WTC11 (cell line): ENCODE data around the gene TMEM135. TPM values are rescaled to one million over a fixed set of nuclear protein-coding genes. Genes with fewer than 3 reads are reported as not detected.

Experiments used
- ATAC-seq: fragments of 200-7000 bp; cut with Tn5 transposase; 2 replicates; pipeline ENCODE4 v1.10.0; 2021; ENCODE audit warnings: mild to moderate bottlenecking, moderate library complexity
- CTCF ChIA-PET: fragments of 300-600 bp; sonication (Branson Sonifier 250); formaldehyde crosslinking; loops from one replicate; lab custom pipeline; 2021; ENCODE audit warnings: antibody characterized with exemption; lab: Charles Lee
- POLR2A ChIA-PET: fragments of 350-600 bp; sonication (Branson Sonifier 250); formaldehyde crosslinking; loops from one replicate; lab custom pipeline; 2021; ENCODE audit warnings: antibody characterized with exemption; lab: Charles Lee
- DNase-seq: peaks from one replicate; pipeline ENCODE4 v3.0.0; 2021; ENCODE audit warnings: low spot score
- H3K27ac Mint-ChIP-seq: 2 replicates; pipeline ENCODE4 v1.8.0; 2021; ENCODE audit warnings: mixed read lengths
- H3K27me3 Mint-ChIP-seq: 2 replicates; pipeline ENCODE4 v1.8.0; 2021; ENCODE audit warnings: low read depth, mild to moderate bottlenecking, moderate library complexity, mixed read lengths
- H3K36me3 Mint-ChIP-seq: 2 replicates; pipeline ENCODE4 v1.8.0; 2021; ENCODE audit warnings: mixed read lengths
- H3K4me1 Mint-ChIP-seq: 2 replicates; pipeline ENCODE4 v1.8.0; 2022; ENCODE audit warnings: mixed read lengths
- H3K4me3 Mint-ChIP-seq: 2 replicates; pipeline ENCODE4 v1.8.0; 2021; ENCODE audit warnings: mild to moderate bottlenecking, moderate library complexity, mixed read lengths
- H3K9me3 Mint-ChIP-seq: 2 replicates; pipeline ENCODE4 v1.8.0; 2021; ENCODE audit warnings: mixed read lengths
- CREM ChIP-seq: sonication (generic); formaldehyde crosslinking; IDR thresholded peaks from 2 replicates; pipeline ENCODE4 v1.8.1; 2022; ENCODE audit warnings: mild to moderate bottlenecking, missing genetic modification reagents, moderate library complexity
- ELF4 ChIP-seq: sonication (generic); formaldehyde crosslinking; IDR thresholded peaks from 2 replicates; pipeline ENCODE4 v1.8.1; 2022; ENCODE audit warnings: low read depth, mild to moderate bottlenecking, moderate library complexity, missing genetic modification reagents
- ETV6 ChIP-seq: sonication (generic); formaldehyde crosslinking; IDR thresholded peaks from 2 replicates; pipeline ENCODE4 v1.8.1; 2022; ENCODE audit warnings: mild to moderate bottlenecking, missing genetic modification reagents
- FOXK1 ChIP-seq: sonication (generic); formaldehyde crosslinking; IDR thresholded peaks from 2 replicates; pipeline ENCODE4 v1.8.0; 2022; ENCODE audit warnings: mild to moderate bottlenecking, moderate library complexity, missing genetic modification reagents
- FOXP1 ChIP-seq: sonication (generic); formaldehyde crosslinking; IDR thresholded peaks from 2 replicates; pipeline ENCODE4 v1.8.0; 2022; ENCODE audit warnings: missing genetic modification reagents, mild to moderate bottlenecking, moderate library complexity, borderline replicate concordance
- GABPB1 ChIP-seq: sonication (generic); formaldehyde crosslinking; IDR thresholded peaks from 2 replicates; pipeline ENCODE4 v1.8.1; 2023; ENCODE audit warnings: mild to moderate bottlenecking, missing genetic modification reagents
- MYBL2 ChIP-seq: sonication (generic); formaldehyde crosslinking; IDR thresholded peaks from 2 replicates; pipeline ENCODE4 v1.8.1; 2023; ENCODE audit warnings: mild to moderate bottlenecking, moderate library complexity, missing genetic modification reagents
- NR2C2 ChIP-seq: sonication (generic); formaldehyde crosslinking; IDR thresholded peaks from 2 replicates; pipeline ENCODE4 v1.8.0; 2022; ENCODE audit warnings: mild to moderate bottlenecking, missing genetic modification reagents
- OVOL2 ChIP-seq: fragments of 250-450 bp; sonication (Bioruptor Pico); IDR thresholded peaks from 2 replicates; pipeline ENCODE4 v1.9.0; 2021; ENCODE audit warnings: mild to moderate bottlenecking, borderline replicate concordance
- PRRX2 ChIP-seq: fragments of 250-450 bp; sonication (Bioruptor Pico); IDR thresholded peaks from 2 replicates; pipeline ENCODE4 v1.8.0; 2021; ENCODE audit warnings: mild to moderate bottlenecking
- SP1 ChIP-seq: sonication (generic); formaldehyde crosslinking; conservative IDR thresholded peaks from 2 replicates; pipeline ENCODE4 v1.8.1; 2022; ENCODE audit warnings: missing genetic modification reagents
- ZNF138 ChIP-seq: sonication (generic); formaldehyde crosslinking; conservative IDR thresholded peaks from 2 replicates; pipeline ENCODE4 v1.8.1; 2022; ENCODE audit warnings: mild to moderate bottlenecking, moderate library complexity, missing genetic modification reagents
- ZNF219 ChIP-seq: sonication (generic); formaldehyde crosslinking; IDR thresholded peaks from 2 replicates; pipeline ENCODE4 v1.8.0; 2023; ENCODE audit warnings: missing genetic modification reagents, mild to moderate bottlenecking, borderline replicate concordance
- total RNA-seq: library from RNA; stranded (reverse); gene quantifications from 3 replicates; pipeline ENCODE4 v1.2.3, GENCODE V29; 2021
- TF ChIP-seq, protein P1 (sequence below): fragments of 200-600 bp; IDR thresholded peaks from 2 replicates; pipeline ENCODE4 v1.8.0; 2022; ENCODE audit warnings: antibody characterized with exemption
- TF ChIP-seq, protein P2 (sequence below): sonication (generic); formaldehyde crosslinking; conservative IDR thresholded peaks from 2 replicates; pipeline ENCODE4 v1.8.1; 2023; ENCODE audit warnings: mild to moderate bottlenecking, low read depth, missing genetic modification reagents, moderate library complexity
- TF ChIP-seq, protein P3 (sequence below): sonication (generic); formaldehyde crosslinking; IDR thresholded peaks from 2 replicates; pipeline ENCODE4 v1.8.1; 2022; ENCODE audit warnings: mild to moderate bottlenecking, missing genetic modification reagents, moderate library complexity, borderline replicate concordance
- TF ChIP-seq, protein P4 (sequence below): fragments of 250-450 bp; sonication (Bioruptor Pico); IDR thresholded peaks from 2 replicates; pipeline ENCODE4 v1.9.0; 2021; ENCODE audit warnings: moderate library complexity, mild to moderate bottlenecking, inconsistent platforms, borderline replicate concordance
- TF ChIP-seq, protein P5 (sequence below): sonication (generic); formaldehyde crosslinking; IDR thresholded peaks from 2 replicates; pipeline ENCODE4 v1.8.1; 2022; ENCODE audit warnings: low read depth, mild to moderate bottlenecking, moderate library complexity, missing genetic modification reagents, borderline replicate concordance
- TF ChIP-seq, protein P6 (sequence below): sonication (generic); formaldehyde crosslinking; IDR thresholded peaks from 2 replicates; pipeline ENCODE4 v1.8.1; 2023; ENCODE audit warnings: mild to moderate bottlenecking, missing genetic modification reagents

The TMEM135 gene
- total RNA-seq, 1 experiment from 2014 or later, result 35.8 TPM

DNA sequence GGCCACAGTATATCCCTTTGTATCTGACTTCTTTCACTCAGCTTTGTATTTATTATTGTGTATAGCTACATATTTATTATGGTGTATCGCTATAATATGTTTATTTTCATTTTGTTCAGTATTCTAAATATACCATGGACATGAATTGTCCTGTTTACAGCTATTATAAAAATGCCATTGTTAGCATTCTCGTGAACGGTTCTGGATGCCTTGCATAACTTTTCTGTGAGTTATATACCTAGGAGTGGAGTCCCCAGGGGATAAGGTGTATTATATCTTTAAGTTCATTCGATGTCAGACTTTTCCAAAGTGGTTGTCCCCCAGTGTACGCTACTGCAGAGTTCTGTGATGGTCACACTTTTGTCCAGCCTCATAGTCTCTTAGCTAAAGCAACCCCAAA, 301.7 kb downstream of the TMEM135 start:
- peaks cover 42% of the 10 kb centered on the region for H3K9me3 Mint-ChIP-seq
- no peaks in the 10 kb centered on the region for H3K4me1 Mint-ChIP-seq
- ATAC-seq (no peak), DNase-seq (no peak)
- no peaks in the 10 kb centered on the region; the same call in 1 of the 2 replicates for H3K27me3 Mint-ChIP-seq
- no peak overlapping the region for H3K4me3 Mint-ChIP-seq
- CTCF ChIA-PET, result no interaction called here
- no peak overlapping the region for H3K27ac Mint-ChIP-seq
- peaks cover 37% of the 10 kb centered on the region for H3K36me3 Mint-ChIP-seq
- TF ChIP-seq SP1 (CRISPR knock-in tag) (no peak), ETV6 (CRISPR knock-in tag) (no peak), NR2C2 (CRISPR knock-in tag) (no peak), ZNF219 (CRISPR knock-in tag) (no peak), MYBL2 (CRISPR knock-in tag) (no peak), OVOL2 (CRISPR knock-in tag) (no peak), CREM (no peak), FOXK1 (CRISPR knock-in tag) (no peak), FOXP1 (CRISPR knock-in tag) (no peak), ZNF138 (no peak), GABPB1 (CRISPR knock-in tag) (no peak), PRRX2 (CRISPR knock-in tag) (no peak), ELF4 (no peak)
- TF ChIP-seq, protein P1, sequence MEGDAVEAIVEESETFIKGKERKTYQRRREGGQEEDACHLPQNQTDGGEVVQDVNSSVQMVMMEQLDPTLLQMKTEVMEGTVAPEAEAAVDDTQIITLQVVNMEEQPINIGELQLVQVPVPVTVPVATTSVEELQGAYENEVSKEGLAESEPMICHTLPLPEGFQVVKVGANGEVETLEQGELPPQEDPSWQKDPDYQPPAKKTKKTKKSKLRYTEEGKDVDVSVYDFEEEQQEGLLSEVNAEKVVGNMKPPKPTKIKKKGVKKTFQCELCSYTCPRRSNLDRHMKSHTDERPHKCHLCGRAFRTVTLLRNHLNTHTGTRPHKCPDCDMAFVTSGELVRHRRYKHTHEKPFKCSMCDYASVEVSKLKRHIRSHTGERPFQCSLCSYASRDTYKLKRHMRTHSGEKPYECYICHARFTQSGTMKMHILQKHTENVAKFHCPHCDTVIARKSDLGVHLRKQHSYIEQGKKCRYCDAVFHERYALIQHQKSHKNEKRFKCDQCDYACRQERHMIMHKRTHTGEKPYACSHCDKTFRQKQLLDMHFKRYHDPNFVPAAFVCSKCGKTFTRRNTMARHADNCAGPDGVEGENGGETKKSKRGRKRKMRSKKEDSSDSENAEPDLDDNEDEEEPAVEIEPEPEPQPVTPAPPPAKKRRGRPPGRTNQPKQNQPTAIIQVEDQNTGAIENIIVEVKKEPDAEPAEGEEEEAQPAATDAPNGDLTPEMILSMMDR, result no peak
- TF ChIP-seq, protein P2, sequence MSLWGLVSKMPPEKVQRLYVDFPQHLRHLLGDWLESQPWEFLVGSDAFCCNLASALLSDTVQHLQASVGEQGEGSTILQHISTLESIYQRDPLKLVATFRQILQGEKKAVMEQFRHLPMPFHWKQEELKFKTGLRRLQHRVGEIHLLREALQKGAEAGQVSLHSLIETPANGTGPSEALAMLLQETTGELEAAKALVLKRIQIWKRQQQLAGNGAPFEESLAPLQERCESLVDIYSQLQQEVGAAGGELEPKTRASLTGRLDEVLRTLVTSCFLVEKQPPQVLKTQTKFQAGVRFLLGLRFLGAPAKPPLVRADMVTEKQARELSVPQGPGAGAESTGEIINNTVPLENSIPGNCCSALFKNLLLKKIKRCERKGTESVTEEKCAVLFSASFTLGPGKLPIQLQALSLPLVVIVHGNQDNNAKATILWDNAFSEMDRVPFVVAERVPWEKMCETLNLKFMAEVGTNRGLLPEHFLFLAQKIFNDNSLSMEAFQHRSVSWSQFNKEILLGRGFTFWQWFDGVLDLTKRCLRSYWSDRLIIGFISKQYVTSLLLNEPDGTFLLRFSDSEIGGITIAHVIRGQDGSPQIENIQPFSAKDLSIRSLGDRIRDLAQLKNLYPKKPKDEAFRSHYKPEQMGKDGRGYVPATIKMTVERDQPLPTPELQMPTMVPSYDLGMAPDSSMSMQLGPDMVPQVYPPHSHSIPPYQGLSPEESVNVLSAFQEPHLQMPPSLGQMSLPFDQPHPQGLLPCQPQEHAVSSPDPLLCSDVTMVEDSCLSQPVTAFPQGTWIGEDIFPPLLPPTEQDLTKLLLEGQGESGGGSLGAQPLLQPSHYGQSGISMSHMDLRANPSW (CRISPR knock-in tag), result no peak
- TF ChIP-seq, protein P3, sequence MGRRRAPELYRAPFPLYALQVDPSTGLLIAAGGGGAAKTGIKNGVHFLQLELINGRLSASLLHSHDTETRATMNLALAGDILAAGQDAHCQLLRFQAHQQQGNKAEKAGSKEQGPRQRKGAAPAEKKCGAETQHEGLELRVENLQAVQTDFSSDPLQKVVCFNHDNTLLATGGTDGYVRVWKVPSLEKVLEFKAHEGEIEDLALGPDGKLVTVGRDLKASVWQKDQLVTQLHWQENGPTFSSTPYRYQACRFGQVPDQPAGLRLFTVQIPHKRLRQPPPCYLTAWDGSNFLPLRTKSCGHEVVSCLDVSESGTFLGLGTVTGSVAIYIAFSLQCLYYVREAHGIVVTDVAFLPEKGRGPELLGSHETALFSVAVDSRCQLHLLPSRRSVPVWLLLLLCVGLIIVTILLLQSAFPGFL (CRISPR knock-in tag), result no peak
- TF ChIP-seq, protein P4, sequence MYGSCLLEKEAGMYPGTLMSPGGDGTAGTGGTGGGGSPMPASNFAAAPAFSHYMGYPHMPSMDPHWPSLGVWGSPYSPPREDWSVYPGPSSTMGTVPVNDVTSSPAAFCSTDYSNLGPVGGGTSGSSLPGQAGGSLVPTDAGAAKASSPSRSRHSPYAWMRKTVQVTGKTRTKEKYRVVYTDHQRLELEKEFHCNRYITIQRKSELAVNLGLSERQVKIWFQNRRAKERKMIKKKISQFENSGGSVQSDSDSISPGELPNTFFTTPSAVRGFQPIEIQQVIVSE, result no peak
- TF ChIP-seq, protein P5, sequence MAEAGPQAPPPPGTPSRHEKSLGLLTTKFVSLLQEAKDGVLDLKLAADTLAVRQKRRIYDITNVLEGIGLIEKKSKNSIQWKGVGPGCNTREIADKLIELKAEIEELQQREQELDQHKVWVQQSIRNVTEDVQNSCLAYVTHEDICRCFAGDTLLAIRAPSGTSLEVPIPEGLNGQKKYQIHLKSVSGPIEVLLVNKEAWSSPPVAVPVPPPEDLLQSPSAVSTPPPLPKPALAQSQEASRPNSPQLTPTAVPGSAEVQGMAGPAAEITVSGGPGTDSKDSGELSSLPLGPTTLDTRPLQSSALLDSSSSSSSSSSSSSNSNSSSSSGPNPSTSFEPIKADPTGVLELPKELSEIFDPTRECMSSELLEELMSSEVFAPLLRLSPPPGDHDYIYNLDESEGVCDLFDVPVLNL (CRISPR knock-in tag), result no peak
- TF ChIP-seq, protein P6, sequence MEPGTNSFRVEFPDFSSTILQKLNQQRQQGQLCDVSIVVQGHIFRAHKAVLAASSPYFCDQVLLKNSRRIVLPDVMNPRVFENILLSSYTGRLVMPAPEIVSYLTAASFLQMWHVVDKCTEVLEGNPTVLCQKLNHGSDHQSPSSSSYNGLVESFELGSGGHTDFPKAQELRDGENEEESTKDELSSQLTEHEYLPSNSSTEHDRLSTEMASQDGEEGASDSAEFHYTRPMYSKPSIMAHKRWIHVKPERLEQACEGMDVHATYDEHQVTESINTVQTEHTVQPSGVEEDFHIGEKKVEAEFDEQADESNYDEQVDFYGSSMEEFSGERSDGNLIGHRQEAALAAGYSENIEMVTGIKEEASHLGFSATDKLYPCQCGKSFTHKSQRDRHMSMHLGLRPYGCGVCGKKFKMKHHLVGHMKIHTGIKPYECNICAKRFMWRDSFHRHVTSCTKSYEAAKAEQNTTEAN (CRISPR knock-in tag), result no peak
- TF ChIP-seq, all 79 proteins: peak for 0
- POLR2A ChIA-PET, result no interaction called here
